NCI-H128 (cell line): Measurements from ENCODE around the gene HMGN2.
"Not testable (repeated sequence)": the region's sequence is repeated elsewhere in the genome, so short reads cannot be mapped to it uniquely, and the experiment has no call there.

ENCODE experiments used
- DNase-seq: peaks from one replicate; lab custom pipeline; 2025; ENCODE audit not compliant: unreplicated experiment; lab: John Stamatoyannopoulos, UW

HMGN2 gene

GRCh38 chr1:26476958-26477357 is 4.7 kb downstream of the HMGN2 start:
- no peak for DNase-seq

GRCh38 chr1:26477446-26478152 is 5.4 kb downstream of the HMGN2 start:
- no peak for DNase-seq

GRCh38 chr1:26478159-26478558 is 5.9 kb downstream of the HMGN2 start:
- no peak for DNase-seq

GRCh38 chr1:26478988-26479387 is 6.7 kb downstream of the HMGN2 start:
- DNase-seq: no peak

GRCh38 chr1:26482921-26483320 is 10.7 kb downstream of the HMGN2 start:
- DNase-seq: no peak

- DNase-seq: no peak
These were observed 11.7 kb downstream of the HMGN2 start for GRCh38 chr1:26483980-26484379.

- no peak for DNase-seq
These were observed 17.9 kb downstream of the HMGN2 start for GRCh38 chr1:26490155-26490554.

GRCh38 chr1:26493267-26493666 is 21.0 kb downstream of the HMGN2 start:
- DNase-seq: no peak

GRCh38 chr1:26493938-26494337 is 21.7 kb downstream of the HMGN2 start:
- no peak for DNase-seq

- DNase-seq: no peak
These were observed 24.6 kb downstream of the HMGN2 start for GRCh38 chr1:26496861-26497260.

- DNase-seq: no peak
These were observed 26.7 kb downstream of the HMGN2 start for GRCh38 chr1:26498894-26499293.

- DNase-seq: peak; percentile 78
These were observed 28.4 kb downstream of the HMGN2 start for GRCh38 chr1:26500488-26501175.

- DNase-seq: not testable (repeated sequence)
These were observed 38.5 kb downstream of the HMGN2 start for GRCh38 chr1:26510711-26511110.

- not testable (repeated sequence) for DNase-seq
These were observed 43.6 kb downstream of the HMGN2 start for GRCh38 chr1:26515836-26516235.

- no peak for DNase-seq
These were observed 44.9 kb downstream of the HMGN2 start for GRCh38 chr1:26516987-26517765.

GRCh38 chr1:26517766-26518049 is 45.5 kb downstream of the HMGN2 start:
- no peak for DNase-seq

- no peak for DNase-seq
These were observed 46.1 kb downstream of the HMGN2 start for GRCh38 chr1:26518355-26518754.

GRCh38 chr1:26520339-26520738 is 48.1 kb downstream of the HMGN2 start:
- no peak for DNase-seq

GRCh38 chr1:26521669-26522030 is 49.4 kb downstream of the HMGN2 start:
- DNase-seq: no peak

GRCh38 chr1:26522073-26522472 is 49.8 kb downstream of the HMGN2 start:
- no peak for DNase-seq

- DNase-seq: no peak
These were observed 51.9 kb downstream of the HMGN2 start for GRCh38 chr1:26524181-26524580.
